K562 (cell line): Measurements from ENCODE around the gene DDR2. TPM values are rescaled to one million over a fixed set of nuclear protein-coding genes. Genes with fewer than 3 reads are reported as not detected.
A peak's percentile ranks its signal among the peaks of the same experiment; 100 is the strongest.
"Not testable (repeated sequence)": the region's sequence is repeated elsewhere in the genome, so short reads cannot be mapped to it uniquely, and the experiment has no call there.

Experiments used
- ATAC-seq: fragments of 200-7000 bp; cut with Tn5 transposase; 3 replicates; pipeline ENCODE4 v1.9.1; 2020; ENCODE audit warnings: moderate library complexity
- BruUV-seq: library from RNA; stranded (reverse); fragments of 400-500 nt; replicated peaks from 2 replicates; lab custom pipeline; 2021; lab: Mats Ljungman, UMichigan
- CTCF ChIA-PET: fragments of 300-600 bp; formaldehyde crosslinking; extraction: SDS; loops from one replicate; lab custom pipeline; 2021; ENCODE audit warnings: low intra/inter-chr PET ratio; lab: Yijun Ruan, JAX
- POLR2A ChIA-PET: fragments of 300-600, 350-650 bp; sonication (Branson Sonifier 250); formaldehyde crosslinking; extraction: SDS; loops from one replicate; lab custom pipeline; 2021; ENCODE audit warnings: antibody characterized with exemption, inconsistent platforms; lab: Yijun Ruan, JAX
- DNase-seq, 4 experiments: peaks; one replicate each; pipeline versions ENCODE4 v3.0.0 to v3.0.0-alpha.2; 2011 to 2018; ENCODE audit warnings: low spot score in 3 of 4, mixed read lengths in 3 of 4; ENCODE audit errors: extremely low read depth in 1 of 4
- FAIRE-seq: peaks from 2 replicates; lab custom pipeline; 2011; peaks lifted over from hg19 to GRCh38; lab: Jason Lieb, UNC
- H2AFZ ChIP-seq: 2 replicates; pipeline ENCODE4 v1.6.0; 2011; ENCODE audit warnings: low read depth, low read length, control low read depth, inconsistent platforms
- H3K27ac ChIP-seq: fragments of 200-600 bp; 3 replicates; pipeline ENCODE4 v1.8.0; 2011; ENCODE audit warnings: low read depth, mild to moderate bottlenecking, control low read depth, inconsistent platforms, low read length, moderate library complexity, mixed read lengths; ENCODE audit errors: extremely low read depth
- H3K27me3 ChIP-seq, 2 experiments: fragments of 300-600 bp in 1 of 2; 2 replicates in 1 of 2; 3 replicates in 1 of 2; pipeline versions ENCODE4 v1.6.0 to v1.8.0; 2011; ENCODE audit warnings: inconsistent platforms in 2 of 2, low read length in 2 of 2, mild to moderate bottlenecking in 1 of 2, mixed read lengths in 1 of 2, moderate library complexity in 1 of 2; ENCODE audit not compliant: control insufficient read depth in 2 of 2, insufficient read depth in 2 of 2
- H3K36me3 ChIP-seq: fragments of 300-600 bp; 3 replicates; pipeline ENCODE4 v1.8.0; 2011; ENCODE audit warnings: mild to moderate bottlenecking, low read length, inconsistent platforms; ENCODE audit not compliant: control insufficient read depth, insufficient read depth
- H3K4me1 ChIP-seq, 2 experiments: fragments of 200-600 bp in 1 of 2; replicated peaks in 1 of 2; 2 replicates in 1 of 2; 3 replicates in 1 of 2; pipeline versions ENCODE4 v1.5.1 to v1.8.0; 2011; ENCODE audit warnings: inconsistent platforms in 2 of 2, low read length in 2 of 2, mild to moderate bottlenecking in 1 of 2, mixed read lengths in 1 of 2, moderate library complexity in 1 of 2; ENCODE audit not compliant: control insufficient read depth in 2 of 2, insufficient read depth in 2 of 2
- H3K4me2 ChIP-seq: 2 replicates; pipeline ENCODE4 v1.6.1; 2011; ENCODE audit warnings: low read length, control low read depth, inconsistent platforms, mixed read lengths; ENCODE audit not compliant: insufficient read depth
- H3K4me3 ChIP-seq: fragments of 200-600 bp; sonication (generic), shearing (Covaris generic); 2 replicates; pipeline ENCODE4 v1.5.1; 2016; ENCODE audit warnings: control low read depth, inconsistent platforms
- H3K79me2 ChIP-seq: fragments of 200-600 bp; 3 replicates; pipeline ENCODE4 v1.8.0; 2011; ENCODE audit warnings: low read length, inconsistent platforms; ENCODE audit not compliant: control insufficient read depth, insufficient read depth
- H3K9ac ChIP-seq, 2 experiments: 2 replicates each; pipeline versions ENCODE4 v1.6.0 to v1.6.1; 2011; ENCODE audit warnings: low read depth in 2 of 2, low read length in 2 of 2, control low read depth in 1 of 2, inconsistent platforms in 1 of 2, mild to moderate bottlenecking in 1 of 2, mixed read lengths in 1 of 2; ENCODE audit not compliant: insufficient read depth in 1 of 2
- H3K9me1 ChIP-seq: one replicate; pipeline ENCODE4 v1.6.0; 2011; ENCODE audit warnings: inconsistent platforms, mild to moderate bottlenecking, low read length, moderate library complexity; ENCODE audit not compliant: control insufficient read depth, insufficient read depth
- H3K9me3 ChIP-seq: replicated peaks from 2 replicates; pipeline ENCODE4 v1.5.1; 2011; ENCODE audit warnings: low read depth, low read length, inconsistent platforms; ENCODE audit not compliant: control insufficient read depth, insufficient read depth
- H4K20me1 ChIP-seq: replicated peaks from 2 replicates; pipeline ENCODE4 v1.6.1; 2011; ENCODE audit warnings: low read length, inconsistent platforms, mixed read lengths; ENCODE audit not compliant: control insufficient read depth, insufficient read depth
- CBX2 ChIP-seq: fragments of 200-600 bp; sonication (generic); IDR thresholded peaks from one replicate; pipeline ENCODE4 v1.6.1; 2012; ENCODE audit warnings: mild to moderate bottlenecking, low read length, inconsistent platforms; ENCODE audit not compliant: insufficient read depth, poor library complexity, severe bottlenecking
- SOX6 ChIP-seq: fragments of 450-650 bp; IDR thresholded peaks from 2 replicates; pipeline ENCODE4 v1.6.1; 2014; ENCODE audit warnings: mild to moderate bottlenecking
- TOE1 ChIP-seq, 2 experiments: fragments of 450-650 bp in 1 of 2; sonication (generic) in 1 of 2; formaldehyde crosslinking in 1 of 2; IDR thresholded peaks; 2 replicates each; pipeline versions ENCODE4 v1.7.1 to v1.8.0; 2016 to 2022; ENCODE audit warnings: borderline replicate concordance in 2 of 2, mild to moderate bottlenecking in 2 of 2, antibody characterized with exemption in 1 of 2, inconsistent platforms in 1 of 2, low read depth in 1 of 2, missing genetic modification reagents in 1 of 2, moderate library complexity in 1 of 2
- ZNF134 ChIP-seq: fragments of 250-450 bp; sonication (Bioruptor Pico); conservative IDR thresholded peaks from 2 replicates; pipeline ENCODE4 v1.4.0; 2020
- WGBS: fragments of 100-300 bp; shearing (Covaris generic); methylation state at CpG from one replicate; pipeline ENCODE4 v1.1.6; 2016; ENCODE audit warnings: low coverage, mixed read lengths; ENCODE audit not compliant: insufficient coverage; ENCODE audit errors: missing lambda C conversion rate; 5-methylcytosine and 5-hydroxymethylcytosine counted together
- in situ Hi-C: fragments of 300-500 bp; cut with MboI; formaldehyde crosslinking; loops from 4 replicates; pipeline ENCODE4 v1.15.0; 2018; ENCODE audit warnings: inconsistent platforms, mixed read lengths
- intact Hi-C: fragments of 100-400 bp; cut with micrococcal nuclease; formaldehyde crosslinking; loops from 2 replicates; pipeline ENCODE4 v1.14.2; 2022
- polyA plus RNA-seq, 8 experiments: library from polyadenylated mRNA; depleted of rRNA in 4 of 8; stranded (reverse) in 5 of 8; unstranded in 3 of 8; fragments of >200 nt; fragmentation: Nextera tagmentation in 2 of 8; fragmentation: Illumina TruSeq in 1 of 8; extraction: Ambion mirVana in 2 of 8; extraction: Trizol in 1 of 8; gene quantifications; 2 replicates each; pipeline versions ENCODE4 v1.2.1 to v1.2.3, GENCODE V29; 2011 to 2014; ENCODE audit warnings: inconsistent platforms in 1 of 8, missing spikeins in 1 of 8
- total RNA-seq, 7 experiments: library from RNA; depleted of rRNA in 6 of 7; stranded (reverse); fragments of >200 nt in 6 of 7; fragmentation: Illumina TruSeq in 2 of 7; extraction: Trizol in 2 of 7; gene quantifications; 2 replicates each; pipeline versions ENCODE4 v1.2.1 to v1.2.3, GENCODE V29; 2011 to 2021; ENCODE audit warnings: low replicate concordance in 1 of 7
- TF ChIP-seq, protein P1 (sequence below): fragments of 450-650 bp; formaldehyde crosslinking; IDR thresholded peaks from 2 replicates; pipeline ENCODE4 v1.4.0; 2020; ENCODE audit warnings: mild to moderate bottlenecking, mixed read lengths
- TF ChIP-seq, protein P2 (sequence below): sonication (generic); formaldehyde crosslinking; IDR thresholded peaks from 2 replicates; pipeline ENCODE4 v1.9.0; 2022; ENCODE audit warnings: mild to moderate bottlenecking, missing genetic modification reagents

The DDR2 gene
- total and polyA plus RNA-seq, 9 of the 15 experiments (the other 6 are each of a cell fraction or from before 2014, with no cell fraction given): 0.36 to 2.0 (median 1.1) TPM

DNA sequence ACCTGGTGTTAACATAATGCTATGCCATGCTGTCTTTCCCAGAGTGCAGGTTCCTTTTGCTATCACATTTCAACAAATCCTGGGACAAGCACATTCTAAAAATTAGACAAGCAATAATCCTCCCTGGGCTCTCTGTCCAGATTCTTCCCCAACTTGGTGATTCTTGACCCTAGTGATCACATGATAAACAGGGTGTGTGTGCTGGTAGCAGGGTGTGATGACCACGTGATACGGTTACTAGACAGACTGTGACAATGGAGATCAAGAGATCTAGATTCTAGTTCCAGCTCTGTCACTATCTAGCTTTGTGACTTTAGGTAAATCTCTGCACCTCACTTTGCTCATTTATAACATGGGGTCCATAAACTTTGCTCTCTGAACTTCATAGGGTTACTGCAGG, 96.3 kb downstream of the DDR2 start (continued):
- TF ChIP-seq, protein P1, sequence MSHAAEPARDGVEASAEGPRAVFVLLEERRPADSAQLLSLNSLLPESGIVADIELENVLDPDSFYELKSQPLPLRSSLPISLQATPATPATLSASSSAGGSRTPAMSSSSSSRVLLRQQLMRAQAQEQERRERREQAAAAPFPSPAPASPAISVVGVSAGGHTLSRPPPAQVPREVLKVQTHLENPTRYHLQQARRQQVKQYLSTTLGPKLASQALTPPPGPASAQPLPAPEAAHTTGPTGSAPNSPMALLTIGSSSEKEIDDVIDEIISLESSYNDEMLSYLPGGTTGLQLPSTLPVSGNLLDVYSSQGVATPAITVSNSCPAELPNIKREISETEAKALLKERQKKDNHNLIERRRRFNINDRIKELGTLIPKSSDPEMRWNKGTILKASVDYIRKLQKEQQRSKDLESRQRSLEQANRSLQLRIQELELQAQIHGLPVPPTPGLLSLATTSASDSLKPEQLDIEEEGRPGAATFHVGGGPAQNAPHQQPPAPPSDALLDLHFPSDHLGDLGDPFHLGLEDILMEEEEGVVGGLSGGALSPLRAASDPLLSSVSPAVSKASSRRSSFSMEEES (CRISPR knock-in tag): peak; percentile 97
- TF ChIP-seq SOX6 (0 out of 2 replicates have a peak, but pooled peaks have one; percentile 18), ZNF134 (CRISPR knock-in tag) (no peak), CBX2 (no peak), TOE1 (IDR thresholded peaks at IDR 0.05; ENCODE audit: borderline replicate concordance) (peak; percentile 61; the same call in 1 of the 2 replicates), TOE1 (CRISPR knock-in tag; IDR thresholded peaks at IDR 0.05; ENCODE audit: borderline replicate concordance, low read depth) (no peak)
- TF ChIP-seq, protein P2, sequence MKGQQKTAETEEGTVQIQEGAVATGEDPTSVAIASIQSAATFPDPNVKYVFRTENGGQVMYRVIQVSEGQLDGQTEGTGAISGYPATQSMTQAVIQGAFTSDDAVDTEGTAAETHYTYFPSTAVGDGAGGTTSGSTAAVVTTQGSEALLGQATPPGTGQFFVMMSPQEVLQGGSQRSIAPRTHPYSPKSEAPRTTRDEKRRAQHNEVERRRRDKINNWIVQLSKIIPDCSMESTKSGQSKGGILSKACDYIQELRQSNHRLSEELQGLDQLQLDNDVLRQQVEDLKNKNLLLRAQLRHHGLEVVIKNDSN: peak; percentile 51

DNA sequence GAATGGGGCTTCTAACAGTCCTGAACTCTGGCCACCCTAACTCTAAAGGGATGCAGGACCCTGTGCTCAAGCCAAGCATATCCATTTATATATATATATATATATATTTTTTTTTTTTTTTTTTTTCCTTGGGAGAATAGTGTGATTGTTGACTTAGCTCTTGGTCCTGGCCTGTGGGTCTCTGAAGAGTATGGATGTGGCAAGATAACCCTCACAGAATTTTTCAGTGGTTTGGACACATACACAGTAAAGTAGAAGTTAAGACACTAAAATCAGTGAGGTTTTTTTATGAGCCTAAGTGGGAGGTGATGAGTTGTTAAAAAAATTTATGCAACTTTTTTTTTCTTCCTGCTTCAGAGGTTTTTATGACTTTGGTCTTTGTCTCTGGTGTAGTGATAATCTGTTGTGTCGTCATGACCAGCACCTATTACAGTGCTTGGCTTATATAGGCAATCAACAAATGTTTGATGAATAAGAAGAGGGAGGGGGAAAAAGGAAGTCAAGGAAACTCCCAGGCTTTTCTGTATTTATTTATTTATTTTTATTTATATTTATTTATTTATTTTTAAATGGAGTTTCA, 97.0 kb downstream of the DDR2 start:
- DNase-seq, in situ Hi-C loops, H3K4me2 ChIP-seq, H2AFZ ChIP-seq, BruUV-seq, POLR2A ChIA-PET, H3K9me1 ChIP-seq, H3K27ac ChIP-seq, intact Hi-C loops, H3K9ac ChIP-seq, H3K9me3 ChIP-seq, H3K36me3 ChIP-seq, H3K4me3 ChIP-seq, ATAC-seq, H3K4me1 ChIP-seq, H3K27me3 ChIP-seq, CTCF ChIA-PET, H4K20me1 ChIP-seq, H3K79me2 ChIP-seq: not testable (repeated sequence)
- peak; percentile 60 for FAIRE-seq
- no CpG with 5 or more reads among the region's 1 CpG for WGBS
